GM19099 (cell line): ENCODE measurements around the gene BARHL1.

ENCODE experiments used
- POLR2A ChIP-seq: IDR thresholded peaks from 3 replicates; pipeline ENCODE4 v1.6.1; 2011; ENCODE audit warnings: low read depth; ENCODE audit not compliant: insufficient read length; ENCODE audit errors: extremely low read depth

BARHL1 gene

GRCh38 chr9:132582276-132582785 is at the start of gene BARHL1:
TSS of gene BARHL1 (plus strand) at chr9:132582606. CDS start at chr9:132582798, 192 bp downstream.
- no peak for TF ChIP-seq POLR2A

GRCh38 chr9:132534832-132535231 is 47.6 kb upstream of the BARHL1 start:
- no peak for TF ChIP-seq POLR2A

- no peak for TF ChIP-seq POLR2A
These were observed 46.3 kb upstream of the BARHL1 start for GRCh38 chr9:132536124-132536523.

- no peak for TF ChIP-seq POLR2A
These were observed 45.1 kb upstream of the BARHL1 start for GRCh38 chr9:132537352-132537751.

GRCh38 chr9:132538071-132538470 is 44.3 kb upstream of the BARHL1 start:
- no peak for TF ChIP-seq POLR2A

GRCh38 chr9:132539096-132539495 is 43.3 kb upstream of the BARHL1 start:
- no peak for TF ChIP-seq POLR2A

- no peak for TF ChIP-seq POLR2A
These were observed 41.4 kb upstream of the BARHL1 start for GRCh38 chr9:132541051-132541450.

GRCh38 chr9:132541870-132542830 is 40.3 kb upstream of the BARHL1 start:
- no peak for TF ChIP-seq POLR2A

- TF ChIP-seq POLR2A, result no peak
These were observed 39.2 kb upstream of the BARHL1 start for GRCh38 chr9:132543251-132543650.

GRCh38 chr9:132543960-132544359 is 38.4 kb upstream of the BARHL1 start:
- no peak for TF ChIP-seq POLR2A

GRCh38 chr9:132545578-132545977 is 36.8 kb upstream of the BARHL1 start:
- no peak for TF ChIP-seq POLR2A

GRCh38 chr9:132546148-132547051 is 36.0 kb upstream of the BARHL1 start:
- TF ChIP-seq POLR2A, result no peak

GRCh38 chr9:132547052-132547431 is 35.4 kb upstream of the BARHL1 start:
- no peak for TF ChIP-seq POLR2A

- no peak for TF ChIP-seq POLR2A
These were observed 35.0 kb upstream of the BARHL1 start for GRCh38 chr9:132547436-132547835.

- no peak for TF ChIP-seq POLR2A
These were observed 34.3 kb upstream of the BARHL1 start for GRCh38 chr9:132547976-132548730.
